ENCODE data around the gene PTPRQ.
"Not testable (repeated sequence)": the region's sequence is repeated elsewhere in the genome, so short reads cannot be mapped to it uniquely, and the experiment has no call there.

The PTPRQ gene

DNA sequence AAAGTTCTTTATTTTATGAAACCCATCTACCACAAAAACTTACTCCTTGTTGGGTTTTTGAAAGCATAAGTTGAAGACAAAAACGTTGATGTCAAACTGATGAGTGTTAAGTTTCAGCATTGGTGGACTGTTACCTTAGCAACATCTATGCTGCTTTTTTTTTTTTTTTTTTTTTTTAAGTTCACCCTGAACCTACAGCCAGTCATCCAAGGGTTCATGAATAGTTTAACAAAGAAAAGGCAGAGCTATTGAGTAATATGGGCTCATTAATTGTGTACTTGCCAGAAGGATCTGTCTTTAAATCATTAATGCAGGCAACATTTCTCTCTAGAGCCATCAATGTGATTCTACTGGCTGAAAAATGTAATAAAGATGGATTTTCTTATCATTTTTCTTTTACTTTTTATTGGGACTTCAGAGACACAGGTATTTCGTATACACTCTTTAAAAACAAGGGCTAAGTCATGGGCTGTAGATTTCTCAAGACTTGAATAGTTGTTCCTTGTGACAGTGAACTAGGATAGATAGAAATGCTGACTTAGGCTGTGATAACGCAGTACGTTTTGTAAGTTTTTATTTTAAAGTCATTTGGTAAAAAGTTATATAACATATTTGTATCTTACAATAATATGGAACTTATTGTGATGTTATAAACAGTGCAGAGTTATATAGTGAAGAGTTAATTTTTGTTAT, at the start of gene PTPRQ:
Gene PTPRQ, plus strand, starts transcription at position 262 of the 693 bp plus-strand sequence. Its CDS starts 111 bp downstream, at position 373.
- no peak for DNase-seq (ENCODE audit: low read depth)

DNA sequence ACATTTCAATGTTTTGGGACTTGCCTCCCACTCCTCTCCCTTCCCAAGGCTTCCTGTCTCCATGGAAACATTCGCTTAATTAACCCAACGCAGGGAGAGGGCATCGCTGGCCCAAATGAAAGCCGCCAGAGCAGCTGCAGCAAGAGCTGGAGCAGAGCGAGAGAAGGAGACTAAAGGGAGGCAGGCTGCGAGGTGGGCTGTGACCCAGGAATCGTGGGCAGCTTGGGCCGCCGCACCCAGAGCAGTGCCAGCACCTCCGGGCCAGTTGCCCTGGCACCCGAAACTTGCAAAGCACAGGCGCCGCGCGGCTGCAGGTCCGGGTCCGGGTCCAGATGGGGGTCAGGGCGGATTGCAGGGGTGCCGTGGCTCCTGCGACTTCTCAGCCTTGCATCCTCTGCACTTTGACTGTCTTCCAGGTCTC, 43.5 kb upstream of the PTPRQ start:
- DNase-seq (ENCODE audit: low read depth), result no peak

- no peak for DNase-seq (ENCODE audit: low read depth)
These were observed 42.8 kb upstream of the PTPRQ start for GRCh38 chr12:80401191-80401590.

GRCh38 chr12:80404629-80405028, 39.4 kb upstream of the PTPRQ start:
- no peak for DNase-seq (ENCODE audit: low read depth)

- DNase-seq (ENCODE audit: low read depth), result no peak
These were observed 37.8 kb upstream of the PTPRQ start for GRCh38 chr12:80406253-80406652.

GRCh38 chr12:80411787-80412186, 32.2 kb upstream of the PTPRQ start:
- DNase-seq (ENCODE audit: low read depth), result no peak

DNA sequence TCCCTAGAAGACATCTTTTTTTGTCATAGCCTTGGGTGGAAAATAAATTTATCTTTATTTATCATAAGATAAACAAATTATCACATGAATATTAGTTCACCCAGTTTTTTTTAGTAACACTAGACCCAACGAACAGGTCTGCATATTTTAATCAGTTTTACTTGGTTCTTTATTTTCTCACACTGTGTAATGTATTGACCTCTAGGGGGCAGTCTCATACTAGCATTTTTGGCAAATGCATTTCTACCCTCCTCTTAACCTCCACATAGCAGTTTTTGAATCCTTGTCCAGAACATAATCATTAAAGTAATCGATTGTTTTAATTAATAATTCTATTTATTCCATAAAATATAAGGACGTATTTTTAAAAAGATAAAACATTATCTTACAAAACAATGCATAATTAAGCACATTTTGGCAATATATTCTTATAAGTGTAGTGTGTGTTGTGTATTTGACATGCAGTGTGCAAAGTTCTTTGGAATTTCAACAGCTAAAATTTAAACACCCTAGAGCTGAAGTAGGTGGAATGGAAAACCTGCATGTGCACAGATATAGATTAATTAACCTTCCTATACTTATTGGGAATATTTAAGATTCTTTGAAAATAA, 31.6 kb upstream of the PTPRQ start:
- no peak for DNase-seq (ENCODE audit: low read depth)

- DNase-seq (ENCODE audit: low read depth), result no peak
These were observed 30.6 kb upstream of the PTPRQ start for GRCh38 chr12:80413462-80413861.

DNA sequence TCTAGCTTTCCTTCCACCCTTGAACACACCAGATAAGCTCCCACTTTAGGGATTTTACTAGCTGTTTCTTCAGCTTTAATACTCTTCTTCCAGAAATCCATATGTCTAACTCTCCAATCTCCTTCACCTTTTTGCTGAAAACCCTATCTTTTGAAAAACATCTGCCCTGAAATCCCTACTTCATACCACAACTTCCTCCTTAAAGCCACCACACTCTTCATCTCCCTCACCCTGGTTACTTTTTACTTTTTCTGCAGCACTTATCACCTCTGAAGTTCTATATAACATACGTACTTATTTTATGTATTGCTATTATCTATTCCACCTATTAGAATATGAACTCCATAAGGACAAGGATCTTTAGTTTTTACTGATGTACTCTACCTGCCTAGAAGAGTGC, 28.6 kb upstream of the PTPRQ start:
- DNase-seq (ENCODE audit: low read depth), result no peak

DNA sequence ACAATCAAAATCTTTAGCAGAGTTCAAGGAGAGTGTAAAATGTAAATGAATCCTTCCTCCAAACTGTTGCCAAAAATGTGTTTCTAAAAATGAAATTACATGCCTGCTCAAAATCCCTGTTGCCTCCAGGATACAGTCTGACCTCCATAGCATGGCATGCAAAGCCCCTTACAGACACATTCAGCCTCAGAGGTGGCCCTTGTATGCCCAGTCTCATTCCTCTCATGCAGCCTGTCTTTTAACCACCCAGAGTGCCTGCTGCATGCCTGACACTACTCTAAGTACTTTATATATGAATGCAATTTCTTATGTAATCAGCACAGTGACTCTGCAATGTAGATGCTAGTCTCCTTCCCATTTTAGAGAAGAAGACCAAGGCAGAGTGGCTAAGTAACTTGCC, 24.4 kb upstream of the PTPRQ start:
- no peak for DNase-seq (ENCODE audit: low read depth)

DNA sequence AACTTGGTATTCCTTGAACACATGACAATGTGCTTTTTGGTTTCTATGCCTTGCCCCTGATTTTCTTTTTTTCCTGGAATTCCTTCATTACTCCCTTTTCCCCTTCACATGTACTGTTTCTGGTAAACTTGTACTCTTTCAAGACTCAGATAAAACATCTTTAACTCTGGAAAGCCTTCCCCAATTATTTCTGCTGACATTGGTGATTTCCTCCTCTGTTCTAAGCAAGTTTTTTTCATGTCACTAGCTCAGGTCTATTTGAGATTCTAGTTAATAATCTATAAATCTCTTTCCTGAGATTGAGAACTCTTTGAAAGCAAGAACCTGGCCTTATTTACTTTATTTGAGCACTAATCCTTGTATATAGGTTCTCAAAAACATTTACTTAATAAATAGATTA, 24.0 kb upstream of the PTPRQ start:
- DNase-seq (ENCODE audit: low read depth), result no peak

- DNase-seq (ENCODE audit: low read depth), result no peak
These were observed 21.5 kb upstream of the PTPRQ start for GRCh38 chr12:80422550-80422949.

DNA sequence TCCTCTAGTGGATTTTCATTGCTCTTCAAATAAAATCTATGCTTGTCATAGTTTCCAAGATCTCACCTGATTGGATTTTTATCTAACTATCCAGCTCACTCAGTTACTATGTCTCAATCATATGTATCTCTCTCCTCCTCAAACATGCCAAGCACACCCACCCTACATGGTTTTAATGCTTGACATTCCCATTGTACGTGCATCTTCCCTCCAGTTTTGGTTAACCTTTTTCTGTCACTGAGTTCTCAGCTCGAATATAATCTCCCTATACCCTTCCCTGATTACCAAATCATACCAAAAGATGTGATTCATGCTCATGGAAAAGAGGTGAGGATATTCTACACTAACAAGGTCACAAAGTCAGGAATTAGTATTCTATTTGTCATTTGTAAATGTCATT, 12.0 kb upstream of the PTPRQ start:
- DNase-seq (ENCODE audit: low read depth), result no peak

GRCh38 chr12:80441921-80442320, 2.1 kb upstream of the PTPRQ start:
- no peak for DNase-seq (ENCODE audit: low read depth)

- no peak for DNase-seq (ENCODE audit: low read depth)
These were observed 1.4 kb upstream of the PTPRQ start for GRCh38 chr12:80442426-80443222.

DNA sequence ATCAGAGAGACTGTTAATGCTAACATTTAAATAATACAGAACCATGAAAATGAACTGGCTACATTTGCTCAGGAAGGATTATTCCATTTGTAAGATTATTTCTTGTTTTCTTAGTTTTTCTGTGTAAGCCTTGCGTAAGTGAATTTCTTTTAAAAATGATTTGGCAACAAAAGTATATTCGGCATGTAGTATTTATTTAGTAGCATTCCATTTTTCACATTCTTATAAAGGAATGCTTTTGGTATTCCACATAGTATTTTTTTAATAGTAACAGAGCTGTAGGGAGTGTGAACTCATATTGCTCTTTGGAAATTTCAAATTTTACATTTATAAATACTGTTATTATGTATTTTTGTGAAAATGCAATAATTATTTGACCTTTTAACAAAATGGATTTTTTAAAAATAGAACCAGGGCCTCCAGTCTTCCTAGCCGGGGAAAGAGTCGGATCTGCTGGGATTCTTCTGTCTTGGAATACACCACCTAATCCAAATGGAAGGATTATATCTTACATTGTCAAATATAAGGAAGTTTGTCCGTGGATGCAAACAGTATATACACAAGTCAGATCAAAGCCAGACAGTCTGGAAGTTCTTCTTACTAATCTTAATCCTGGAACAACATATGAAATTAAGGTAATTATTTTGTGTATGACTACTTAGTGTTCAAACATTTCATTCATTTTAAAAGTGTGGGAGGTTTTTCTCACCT, 1.2 kb downstream of the PTPRQ start:
- DNase-seq (ENCODE audit: low read depth), result no peak

- DNase-seq (ENCODE audit: low read depth), result no peak
These were observed 12.5 kb downstream of the PTPRQ start for GRCh38 chr12:80456513-80456912.

- DNase-seq (ENCODE audit: low read depth), result no peak
These were observed 16.9 kb downstream of the PTPRQ start for GRCh38 chr12:80460972-80461371.

- DNase-seq (ENCODE audit: low read depth), result not testable (repeated sequence)
These were observed 17.8 kb downstream of the PTPRQ start for GRCh38 chr12:80461851-80462250.

DNA sequence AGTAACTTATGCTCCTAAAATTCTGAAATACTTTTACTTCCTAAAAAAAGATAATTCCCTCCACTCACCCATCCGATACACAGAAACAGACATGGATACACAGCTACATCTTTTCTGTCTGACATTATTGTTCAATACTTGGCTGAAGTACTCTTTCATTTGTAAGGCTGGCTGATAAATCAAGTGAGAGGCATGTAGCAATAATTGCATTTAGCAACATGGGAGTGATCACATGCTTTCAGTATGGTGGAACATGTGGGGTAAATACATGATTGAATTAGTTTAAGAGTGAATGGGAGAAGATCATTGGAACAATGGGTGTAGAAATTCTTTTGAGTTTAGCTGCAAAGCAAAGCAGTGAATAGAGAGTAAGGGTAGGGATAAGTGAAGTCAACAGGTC, 25.6 kb downstream of the PTPRQ start:
- DNase-seq (ENCODE audit: low read depth), result no peak

DNA sequence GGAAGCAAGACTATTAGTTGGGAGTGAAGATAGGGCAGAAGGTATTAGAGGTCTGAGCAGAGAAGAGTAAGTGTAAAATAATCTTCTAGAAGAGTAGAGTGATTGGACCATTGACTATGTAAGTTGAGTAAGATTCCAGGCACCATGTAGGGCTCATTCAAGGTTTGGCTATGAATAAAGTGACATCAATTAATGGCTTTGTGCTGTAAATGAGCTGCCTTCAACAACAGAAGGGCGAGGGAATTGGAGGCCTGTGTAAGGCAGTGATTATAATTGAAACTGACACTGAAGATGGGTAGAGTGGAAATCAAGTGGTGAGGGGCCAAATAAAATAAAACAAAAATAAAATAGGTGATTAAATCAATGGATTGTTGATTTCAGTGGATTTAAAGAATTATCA, 26.4 kb downstream of the PTPRQ start:
- no peak for DNase-seq (ENCODE audit: low read depth)

- no peak for DNase-seq (ENCODE audit: low read depth)
These were observed 28.2 kb downstream of the PTPRQ start for GRCh38 chr12:80472236-80472635.
